Panc1 (cell line): ENCODE data around the gene CUL9. TPM values are rescaled to one million over a fixed set of nuclear protein-coding genes. Genes with fewer than 3 reads are reported as not detected.

Experiments
- ATAC-seq: fragments of 200-7000 bp; cut with Tn5 transposase; 2 replicates; pipeline ENCODE4 v1.9.1; 2020; ENCODE audit warnings: mild to moderate bottlenecking, moderate library complexity
- BruUV-seq: library from RNA; stranded (reverse); fragments of 400-500 nt; replicated peaks from 2 replicates; lab custom pipeline; 2021; lab: Mats Ljungman, UMichigan
- CTCF ChIA-PET: fragments of 300-600 bp; sonication (Branson Sonifier 250); formaldehyde crosslinking; loops from one replicate; lab custom pipeline; 2022; ENCODE audit warnings: antibody characterized with exemption; lab: Charles Lee
- POLR2A ChIA-PET: fragments of 300-600 bp; sonication (Branson Sonifier 250); formaldehyde crosslinking; loops from one replicate; lab custom pipeline; 2022; ENCODE audit warnings: antibody characterized with exemption; lab: Charles Lee
- DNase-seq: peaks from one replicate; pipeline ENCODE4 v3.0.0-alpha.2; 2010; ENCODE audit warnings: low read depth, low spot score
- H3K27ac ChIP-seq: 2 replicates; pipeline ENCODE4 v1.5.1; 2011; ENCODE audit warnings: mild to moderate bottlenecking, low read length, inconsistent platforms
- H3K27me3 ChIP-seq: fragments of 200-500 bp; sonication (Bioruptor generic); 2 replicates; pipeline ENCODE4 v1.6.0; 2014; ENCODE audit warnings: low read length, inconsistent platforms; ENCODE audit not compliant: control insufficient read depth, insufficient read depth
- H3K36me3 ChIP-seq: fragments of 200-500 bp; sonication (Bioruptor generic); 2 replicates; pipeline ENCODE4 v1.5.1; 2014; ENCODE audit warnings: inconsistent platforms, mild to moderate bottlenecking, low read length, moderate library complexity; ENCODE audit not compliant: control insufficient read depth, insufficient read depth
- H3K4me1 ChIP-seq: 2 replicates; pipeline ENCODE4 v1.5.1; 2011; ENCODE audit warnings: inconsistent platforms, mild to moderate bottlenecking, low read length, moderate library complexity; ENCODE audit not compliant: control insufficient read depth, insufficient read depth
- H3K4me3 ChIP-seq, 2 experiments: 2 replicates each; pipeline ENCODE4 v1.5.1; 2011 to 2012; ENCODE audit warnings: low read depth in 2 of 2, low read length in 2 of 2, mild to moderate bottlenecking in 2 of 2, inconsistent platforms in 1 of 2, moderate library complexity in 1 of 2
- H3K9me3 ChIP-seq: fragments of 200-500 bp; sonication (Bioruptor generic); 2 replicates; pipeline ENCODE4 v1.5.1; 2014; ENCODE audit warnings: low read depth, mild to moderate bottlenecking, inconsistent platforms, low read length, moderate library complexity; ENCODE audit not compliant: control insufficient read depth, insufficient read depth
- CTCF ChIP-seq: fragments of 450-650 bp; IDR thresholded peaks from 2 replicates; pipeline ENCODE4 v1.5.1; 2017; ENCODE audit warnings: mild to moderate bottlenecking
- POLR2AphosphoS5 ChIP-seq: IDR thresholded peaks from 2 replicates; pipeline ENCODE4 v1.6.1; 2012; ENCODE audit warnings: mild to moderate bottlenecking, low read depth, low read length, moderate library complexity
- REST ChIP-seq, 2 experiments: IDR thresholded peaks; 2 replicates each; pipeline ENCODE4 v1.6.1; 2011 to 2012; ENCODE audit warnings: low read depth in 2 of 2, control low read depth in 1 of 2, low read length in 1 of 2, mild to moderate bottlenecking in 1 of 2, moderate library complexity in 1 of 2; ENCODE audit not compliant: insufficient read depth in 1 of 2
- SIN3A ChIP-seq: IDR thresholded peaks from 2 replicates; pipeline ENCODE4 v1.6.1; 2012; ENCODE audit warnings: low read depth, mild to moderate bottlenecking, low read length, moderate library complexity, borderline replicate concordance; ENCODE audit not compliant: insufficient read depth
- TCF7L2 ChIP-seq: IDR thresholded peaks from 2 replicates; pipeline ENCODE4 v1.6.1; 2011; ENCODE audit warnings: mild to moderate bottlenecking, low read depth, low read length, inconsistent platforms
- in situ Hi-C: cut with HindIII; loops from 2 replicates; pipeline ENCODE4 v1.10.0; 2016; ENCODE audit warnings: low sequenced_read_pairs, low pct_unique_long_range_greater_than_20kb
- intact Hi-C: fragments of 100-400 bp; cut with micrococcal nuclease; formaldehyde crosslinking; loops from one replicate; pipeline ENCODE4 v1.10.0; 2022; ENCODE audit not compliant: unreplicated experiment
- total RNA-seq: library from RNA; stranded (reverse); gene quantifications from one replicate; pipeline ENCODE4 v1.2.1, GENCODE V29; 2021; ENCODE audit not compliant: unreplicated experiment

Gene CUL9
- total RNA-seq, 1 experiment from 2014 or later: 54.3 TPM

DNA sequence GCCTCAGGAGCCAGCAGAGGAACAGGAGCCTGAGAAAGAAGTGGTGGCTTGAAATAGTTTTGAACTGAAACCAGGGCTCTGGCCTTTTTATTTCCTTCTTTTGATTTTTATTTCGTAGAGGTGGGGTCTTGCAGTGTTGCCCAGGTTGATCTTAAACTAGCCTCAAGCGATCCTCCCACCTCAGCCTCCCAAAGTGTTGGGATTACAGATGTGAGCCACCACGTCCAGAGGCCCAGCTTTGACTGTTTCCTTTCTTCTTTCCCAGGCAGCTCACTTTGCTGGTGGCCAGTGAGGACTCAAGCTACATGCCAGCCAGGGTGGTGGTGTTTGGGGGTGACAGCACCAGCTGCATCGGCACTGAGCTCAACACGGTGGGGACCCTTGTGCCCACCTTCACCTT is 20.5 kb downstream of the CUL9 start:
- BruUV-seq: no TSS peak
- Histone ChIP-seq H3K36me3 (no peaks in the 10 kb centered on the region; the same call in 1 of the 2 replicates), H3K27me3 (no peaks in the 10 kb centered on the region), H3K27ac (no peak overlapping the region), H3K9me3 (no peaks in the 10 kb centered on the region), H3K4me1 (no peaks in the 10 kb centered on the region), H3K4me3 (no peak overlapping the region)
- TF ChIP-seq REST (IDR thresholded peaks at IDR 0.05; ENCODE audit: insufficient read depth in 1 of 2, low read depth in 2 of 2, low read length in 1 of 2): no peak
- no peak for TF ChIP-seq TCF7L2
- no peak for TF ChIP-seq SIN3A
- no peak for TF ChIP-seq CTCF
- no peak for TF ChIP-seq POLR2AphosphoS5
- intact Hi-C loops (no loop called here), in situ Hi-C loops (no loop called here)
- POLR2A ChIA-PET: no interaction called here
- CTCF ChIA-PET: interaction anchor here (0.6 kb wide), 1 partner anchor 193 kb away, joined by 3 read pairs; no protein-coding TSS in a partner anchor
- DNase-seq: no peak
- no peak for ATAC-seq

- TF ChIP-seq TCF7L2: no peak
- TF ChIP-seq SIN3A: no peak
- TF ChIP-seq POLR2AphosphoS5: no peak
- no peak for TF ChIP-seq CTCF
- no peak for TF ChIP-seq REST (IDR thresholded peaks at IDR 0.05; ENCODE audit: insufficient read depth in 1 of 2, low read depth in 2 of 2, low read length in 1 of 2)
- DNase-seq (no peak), ATAC-seq (peak; percentile 33; the same call in 1 of the 2 replicates)
- Histone ChIP-seq H3K9me3 (no peaks in the 10 kb centered on the region), H3K4me3 (no peak overlapping the region), H3K4me1 (no peaks in the 10 kb centered on the region), H3K36me3 (no peaks in the 10 kb centered on the region; the same call in 1 of the 2 replicates), H3K27ac (no peak overlapping the region), H3K27me3 (no peaks in the 10 kb centered on the region)
- CTCF ChIA-PET: no interaction called here
- in situ Hi-C loops (no loop called here), intact Hi-C loops (no loop called here)
- no TSS peak for BruUV-seq
- POLR2A ChIA-PET: interaction anchor here (0.6 kb wide), 1 partner anchor 203 kb away, joined by 8 read pairs; no protein-coding TSS in a partner anchor
These were observed 21.2 kb downstream of the CUL9 start for GRCh38 chr6:43203029-43203717.
